Retinal pigment epithelial cell (primary cell): ENCODE measurements around the gene KRTAP12-1.
"Not testable (repeated sequence)": the region's sequence is repeated elsewhere in the genome, so short reads cannot be mapped to it uniquely, and the experiment has no call there.

ENCODE experiments used
- DNase-seq: peaks from one replicate; pipeline ENCODE4 v3.0.0-alpha.2; 2010; ENCODE audit warnings: low read depth
- H3K4me3 ChIP-seq: 2 replicates; pipeline ENCODE4 v1.5.1; 2011; ENCODE audit warnings: mild to moderate bottlenecking, low read length, control low read depth, moderate library complexity
- CTCF ChIP-seq: conservative IDR thresholded peaks from 2 replicates; pipeline ENCODE4 v1.5.1; 2011; ENCODE audit warnings: low read depth, low read length, control low read depth, inconsistent platforms

KRTAP12-1 gene

DNA sequence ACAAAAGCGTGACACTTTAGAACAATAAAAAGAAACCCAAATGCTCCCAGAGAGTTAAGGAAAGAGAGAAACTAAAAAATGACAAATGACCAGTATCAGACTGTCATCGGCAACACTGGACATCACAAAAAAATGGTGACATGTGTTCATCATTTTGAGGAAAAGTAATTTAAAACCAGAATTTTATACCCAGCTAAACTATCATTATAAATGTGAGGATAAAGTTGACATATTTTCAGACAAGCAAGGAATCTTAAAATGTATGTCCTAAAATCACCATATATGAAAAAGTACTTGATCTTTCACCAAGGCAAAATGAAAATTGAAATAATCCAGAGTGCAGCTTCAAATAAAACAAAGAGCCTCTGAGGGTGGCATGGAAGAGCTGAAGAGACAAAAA is 37.1 kb downstream of the KRTAP12-1 start:
- H3K4me3 ChIP-seq, result no peak overlapping the region
- DNase-seq, result no peak
- TF ChIP-seq CTCF, result no peak

GRCh38 chr21:44643741-44644310 is 38.1 kb downstream of the KRTAP12-1 start:
- DNase-seq, result no peak
- H3K4me3 ChIP-seq, result no peak overlapping the region
- no peak for TF ChIP-seq CTCF

- DNase-seq, result no peak
- TF ChIP-seq CTCF, result no peak
- no peak overlapping the region for H3K4me3 ChIP-seq
Measured at GRCh38 chr21:44640761-44641160, 41.2 kb downstream of the KRTAP12-1 start.

DNA sequence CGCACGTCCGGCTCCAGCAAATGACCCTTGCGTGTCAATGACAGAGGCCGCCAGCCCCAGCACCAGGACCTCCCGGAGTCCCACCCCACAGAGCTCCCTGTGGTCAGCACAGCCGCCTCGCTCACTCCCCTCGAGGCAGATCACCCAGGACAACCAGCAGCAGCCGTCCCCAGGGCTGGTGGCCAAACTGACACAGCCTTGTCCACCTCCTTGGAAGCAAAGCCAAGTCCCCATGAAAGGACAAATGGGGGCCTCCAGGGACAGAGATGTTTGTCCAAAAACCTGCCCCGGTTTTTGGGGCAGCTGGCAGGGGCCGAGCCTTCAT is 42.7 kb downstream of the KRTAP12-1 start:
- DNase-seq, result no peak
- H3K4me3 ChIP-seq, result no peak overlapping the region
- TF ChIP-seq CTCF, result no peak

DNA sequence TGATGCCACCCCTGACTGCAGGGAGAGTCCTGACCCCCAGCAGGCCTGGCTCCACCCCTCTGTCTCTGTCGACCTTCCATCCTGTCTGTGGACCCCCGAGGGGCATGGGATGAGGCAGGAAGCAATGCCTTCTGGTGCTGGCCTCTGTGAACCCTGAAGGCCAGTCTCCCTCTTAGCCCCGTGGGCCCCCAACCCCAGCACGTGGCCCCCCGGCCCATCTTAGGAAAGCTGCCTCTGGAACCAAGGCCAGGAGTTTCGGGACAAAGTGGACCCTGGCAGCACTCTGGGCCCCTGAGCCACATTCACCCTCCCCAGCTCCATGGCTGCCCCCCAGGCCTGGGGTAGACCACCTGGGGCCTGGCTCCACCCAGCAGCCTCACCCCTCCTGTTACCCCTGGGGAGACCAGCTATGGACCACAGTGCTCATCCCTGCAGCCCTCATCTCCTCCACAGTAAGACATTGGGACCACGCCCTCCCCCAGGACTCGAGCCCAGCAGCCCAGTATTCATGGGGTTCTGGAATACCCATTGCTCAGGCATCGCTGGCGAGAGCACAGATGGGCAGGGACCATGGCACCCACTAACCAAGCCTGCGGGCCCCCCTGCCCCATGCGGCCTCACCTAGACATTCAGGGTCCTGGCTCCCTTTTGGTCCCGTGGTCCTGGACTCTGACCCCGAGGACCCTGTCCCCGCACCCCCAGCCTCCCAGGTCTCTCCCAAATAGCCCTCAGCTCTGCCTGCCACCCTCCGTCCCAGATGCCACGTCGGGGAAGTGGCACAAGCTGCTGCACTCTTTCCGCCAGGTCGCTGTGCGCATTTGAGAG is 43.2 kb downstream of the KRTAP12-1 start:
- H3K4me3 ChIP-seq, DNase-seq: not testable (repeated sequence)

GRCh38 chr21:44637851-44638348 is 44.1 kb downstream of the KRTAP12-1 start:
- not testable (repeated sequence) for H3K4me3 ChIP-seq, DNase-seq

- DNase-seq, result no peak
- H3K4me3 ChIP-seq, result no peak within 1 kb of the TSS
- TF ChIP-seq CTCF, result no peak
Measured at GRCh38 chr21:44637018-44637850, 44.7 kb downstream of the KRTAP12-1 start, which contains the start of gene KRTAP10-10. Gene KRTAP10-10 (plus strand): TSS chr21:44637356. CDS start chr21:44637418, 62 bp downstream.
